ENCODE data around the gene WDR91.
"Not testable (repeated sequence)": the region's sequence is repeated elsewhere in the genome, so short reads cannot be mapped to it uniquely, and the experiment has no call there.

WDR91 gene

DNA sequence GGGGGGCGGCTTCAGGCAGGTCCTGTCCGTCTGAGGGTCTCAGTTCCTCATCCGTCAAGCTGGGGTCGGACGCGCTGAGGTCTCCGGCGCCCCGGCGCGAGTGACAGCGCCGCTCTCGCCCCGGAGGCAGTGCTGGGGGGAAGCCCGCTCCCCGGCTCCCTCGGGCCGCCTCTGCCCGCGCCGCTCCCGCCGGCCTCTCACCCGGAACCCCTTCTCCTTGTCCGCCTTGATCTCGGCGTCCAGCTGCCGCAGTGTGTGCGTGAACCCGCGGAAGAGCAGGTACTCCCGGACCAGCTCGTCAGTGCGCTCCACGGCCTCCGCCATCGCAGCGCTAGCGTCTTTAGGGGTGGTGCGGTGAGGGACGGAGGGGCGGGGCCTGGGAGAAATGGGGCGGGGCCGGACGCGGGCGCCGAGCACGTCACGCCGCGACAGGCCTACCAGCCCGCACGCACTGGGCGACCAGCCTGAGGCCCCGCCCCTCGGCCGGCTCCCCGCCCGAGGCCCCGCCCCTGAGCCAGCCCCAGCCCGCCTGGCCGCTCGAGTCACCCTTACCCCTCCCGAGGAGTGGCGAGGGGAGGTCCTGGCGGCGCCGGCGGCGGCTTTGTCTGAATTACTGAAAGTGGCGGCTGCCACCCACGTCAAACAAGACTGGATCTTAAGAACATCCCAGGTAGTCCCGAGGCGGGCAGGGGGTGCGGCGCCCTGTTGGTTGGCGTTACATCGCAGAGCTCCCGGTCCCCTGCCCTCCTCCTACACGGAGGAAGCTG, at the start of gene WDR91:
TSS of gene WDR91 (minus strand) at position 348 of the 767 bp plus-strand sequence. CDS start at position 324, 24 bp downstream.
- peak; percentile 83 for DNase-seq (ENCODE audit: low spot score)

DNA sequence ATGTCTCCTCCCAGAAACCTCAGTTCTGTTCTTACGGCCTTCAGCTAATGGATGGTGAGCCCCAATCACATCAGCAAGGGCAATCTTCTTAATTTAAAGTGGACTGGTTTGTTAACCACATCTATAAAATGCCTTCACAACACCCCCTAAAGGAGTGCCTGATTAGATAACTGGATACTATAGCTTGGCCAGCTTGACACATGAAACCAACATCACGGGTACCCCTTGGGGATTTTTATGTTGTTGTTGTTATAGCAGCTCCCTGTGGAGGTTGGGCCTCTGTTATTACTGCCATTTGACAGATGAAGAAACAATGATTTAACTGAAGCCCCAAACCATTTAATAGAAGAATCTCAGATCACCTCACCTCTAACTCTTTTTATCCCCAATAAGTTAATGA, 49.1 kb upstream of the WDR91 start:
- DNase-seq (ENCODE audit: low spot score): no peak

- no peak for DNase-seq (ENCODE audit: low spot score)
Observed at GRCh38 chr7:135259702-135260101, 48.4 kb upstream of the WDR91 start.

DNA sequence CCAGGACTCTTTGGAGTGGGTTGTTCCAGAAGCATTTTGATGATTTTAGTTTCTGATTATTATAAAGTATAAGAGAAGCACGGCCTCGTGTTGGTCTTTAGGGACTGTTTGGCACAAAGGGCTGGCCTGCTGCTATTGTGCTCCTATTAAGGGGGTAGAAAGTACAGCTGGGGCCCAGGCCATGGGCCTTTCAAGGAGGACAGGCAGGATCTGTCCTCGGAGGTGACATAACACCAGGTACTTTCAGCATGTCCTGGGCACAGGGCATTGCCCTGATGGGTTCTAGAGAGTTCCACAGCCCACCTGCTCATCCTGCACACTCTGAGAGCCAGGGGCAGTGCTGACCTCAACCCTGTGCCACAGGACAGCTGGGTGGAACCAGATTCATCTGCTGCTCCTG, 47.3 kb upstream of the WDR91 start:
- no peak for DNase-seq (ENCODE audit: low spot score)

- no peak for DNase-seq (ENCODE audit: low spot score)
Observed at GRCh38 chr7:135257790-135258189, 46.5 kb upstream of the WDR91 start.

- peak; percentile 58 for DNase-seq (ENCODE audit: low spot score)
Observed at GRCh38 chr7:135253851-135254771, 42.8 kb upstream of the WDR91 start.

GRCh38 chr7:135251496-135252391, 40.4 kb upstream of the WDR91 start:
- DNase-seq (ENCODE audit: low spot score): peak; percentile 45

DNA sequence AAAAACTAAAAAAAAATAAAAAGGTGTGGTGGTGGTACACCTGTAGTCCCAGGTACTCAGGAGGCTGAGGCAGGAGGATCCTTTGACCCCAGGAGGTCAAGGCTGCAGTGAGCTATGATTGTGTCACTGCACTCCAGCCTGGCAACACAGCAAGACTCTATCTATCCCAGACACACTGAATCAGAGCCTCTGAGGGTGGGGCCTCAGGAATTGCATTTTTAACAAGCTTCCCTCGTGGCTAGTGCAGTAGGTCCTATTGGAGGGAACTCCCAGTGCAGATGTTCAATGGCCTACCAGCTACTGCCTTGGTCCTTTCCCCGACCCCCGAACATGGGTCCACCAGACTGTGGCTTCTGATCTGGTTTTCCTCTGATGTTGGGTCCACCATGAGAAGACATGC, 37.2 kb upstream of the WDR91 start:
- DNase-seq (ENCODE audit: low spot score): no peak

DNA sequence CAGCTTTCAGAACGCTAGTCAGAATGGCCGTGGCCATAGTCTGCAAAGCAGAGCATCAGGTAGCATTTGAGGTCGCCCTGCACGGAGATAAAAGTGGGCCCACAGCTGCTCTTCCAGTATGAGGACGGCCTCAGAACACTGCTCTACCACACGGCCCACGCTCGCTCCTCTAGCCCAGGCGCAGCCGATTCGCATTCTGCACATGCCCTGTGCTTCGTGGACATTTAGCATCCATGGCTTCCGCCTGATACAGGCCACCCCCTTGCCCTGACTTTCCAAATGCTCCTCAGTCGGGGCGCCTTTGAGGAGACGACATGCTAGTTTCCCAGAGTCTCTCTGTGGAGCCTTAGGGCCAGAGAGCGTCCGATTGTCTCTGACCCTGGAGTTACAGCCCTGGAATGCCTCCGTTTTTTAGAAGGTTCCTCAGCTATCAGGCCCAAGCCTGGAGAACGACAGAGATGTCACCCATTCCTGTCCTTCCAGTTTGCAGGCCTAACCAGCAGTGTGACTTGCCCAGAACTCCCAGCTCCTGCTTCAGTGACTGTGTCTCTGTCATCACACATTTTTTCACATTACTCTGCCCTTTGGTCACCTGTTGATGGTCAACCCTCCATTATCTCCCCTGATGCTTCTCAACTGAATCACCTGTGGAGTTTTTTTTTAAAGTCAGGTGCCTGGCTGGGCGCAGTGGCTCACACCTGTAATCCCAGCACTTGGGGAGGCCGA, 36.6 kb upstream of the WDR91 start:
- no peak for DNase-seq (ENCODE audit: low spot score)

- no peak for DNase-seq (ENCODE audit: low spot score)
Observed at GRCh38 chr7:135246191-135246825, 35.0 kb upstream of the WDR91 start.

GRCh38 chr7:135245226-135246190, 34.2 kb upstream of the WDR91 start:
- DNase-seq (ENCODE audit: low spot score): no peak

GRCh38 chr7:135242096-135242684, 30.9 kb upstream of the WDR91 start:
- DNase-seq (ENCODE audit: low spot score): no peak

- no peak for DNase-seq (ENCODE audit: low spot score)
Observed at GRCh38 chr7:135240441-135240840, 29.1 kb upstream of the WDR91 start.

DNA sequence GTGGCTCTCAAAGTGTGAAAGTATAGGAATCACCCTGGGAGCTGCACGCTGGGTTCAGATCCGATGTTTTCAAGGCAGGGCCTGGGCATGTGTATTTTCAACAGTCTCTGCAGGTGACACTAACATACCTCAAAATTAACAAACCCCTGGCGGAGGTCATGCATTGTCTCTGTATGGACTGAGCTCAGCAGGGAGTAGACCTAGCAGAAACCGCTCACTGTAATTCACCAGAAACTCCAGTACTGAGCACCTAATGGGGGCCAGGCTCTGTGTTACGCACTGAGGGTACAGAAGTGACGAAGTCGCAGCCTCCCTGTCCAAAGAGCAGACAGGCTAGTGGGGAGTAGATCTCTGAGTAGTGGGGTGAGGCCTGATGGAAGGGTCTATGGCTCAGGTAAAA, 27.9 kb upstream of the WDR91 start:
- no peak for DNase-seq (ENCODE audit: low spot score)

GRCh38 chr7:135238112-135238744, 26.9 kb upstream of the WDR91 start:
- DNase-seq (ENCODE audit: low spot score): no peak

DNA sequence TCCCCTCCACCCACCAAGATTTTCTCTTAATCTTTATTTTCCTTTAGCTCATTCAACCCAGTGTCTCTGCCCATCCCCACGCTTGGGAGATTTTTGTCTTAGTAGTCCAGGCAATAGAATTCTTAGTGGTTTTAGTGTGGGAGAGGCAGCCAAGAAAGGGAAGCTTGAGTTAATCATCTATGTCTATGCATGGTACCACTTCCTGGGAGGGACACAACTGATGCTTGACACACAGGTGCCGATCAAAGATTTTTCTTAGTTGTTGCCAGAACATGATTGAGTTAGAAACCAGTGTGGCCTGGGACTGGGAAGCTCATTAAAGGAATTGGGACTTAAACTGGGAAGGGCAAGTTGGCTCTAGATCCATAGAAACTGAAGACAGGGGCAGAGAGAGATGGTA, 25.4 kb upstream of the WDR91 start:
- no peak for DNase-seq (ENCODE audit: low spot score)

- no peak for DNase-seq (ENCODE audit: low spot score)
Observed at GRCh38 chr7:135235841-135236240, 24.5 kb upstream of the WDR91 start.

DNA sequence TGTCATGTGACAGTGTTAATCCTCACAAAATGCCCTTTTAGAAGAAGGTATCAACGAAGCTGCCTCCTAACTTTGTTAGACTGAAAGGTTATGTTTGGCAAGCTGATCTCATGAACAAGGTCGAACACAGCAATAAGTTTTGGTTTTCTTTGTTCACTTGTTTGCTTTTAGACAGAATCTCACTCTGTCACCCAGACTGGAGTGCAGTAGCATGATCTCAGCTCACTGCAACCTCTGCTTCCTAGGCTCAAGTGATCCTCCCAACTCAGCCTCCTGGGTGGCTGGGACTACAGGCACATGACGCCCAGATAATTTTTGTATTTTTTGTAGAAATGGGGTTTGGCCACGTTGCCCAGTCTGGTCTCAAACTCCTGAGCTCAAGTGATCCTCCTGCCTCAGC, 23.4 kb upstream of the WDR91 start:
- no peak for DNase-seq (ENCODE audit: low spot score)

DNA sequence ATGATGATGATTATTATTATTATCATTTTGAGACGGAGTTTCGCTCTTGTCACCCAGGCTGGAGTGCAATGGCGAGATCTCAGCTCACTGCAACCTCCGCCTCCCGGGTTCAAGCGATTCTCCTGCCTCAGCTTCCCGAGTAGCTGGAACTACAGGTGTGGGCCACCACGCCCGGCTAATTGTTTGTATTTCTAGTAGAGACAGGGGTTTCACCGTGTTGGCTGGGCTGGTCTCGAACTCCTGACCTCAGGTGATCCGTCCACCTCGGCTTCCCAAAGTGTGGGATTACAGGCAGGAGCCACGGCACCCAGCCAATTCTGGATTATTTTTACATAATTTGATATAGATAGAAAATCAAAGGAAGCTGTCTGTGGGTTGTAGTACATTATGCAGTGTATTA, 22.8 kb upstream of the WDR91 start:
- not testable (repeated sequence) for DNase-seq (ENCODE audit: low spot score)

Data from SW480 (cell line).